Measurements from ENCODE around the gene OBSCN.

DNA sequence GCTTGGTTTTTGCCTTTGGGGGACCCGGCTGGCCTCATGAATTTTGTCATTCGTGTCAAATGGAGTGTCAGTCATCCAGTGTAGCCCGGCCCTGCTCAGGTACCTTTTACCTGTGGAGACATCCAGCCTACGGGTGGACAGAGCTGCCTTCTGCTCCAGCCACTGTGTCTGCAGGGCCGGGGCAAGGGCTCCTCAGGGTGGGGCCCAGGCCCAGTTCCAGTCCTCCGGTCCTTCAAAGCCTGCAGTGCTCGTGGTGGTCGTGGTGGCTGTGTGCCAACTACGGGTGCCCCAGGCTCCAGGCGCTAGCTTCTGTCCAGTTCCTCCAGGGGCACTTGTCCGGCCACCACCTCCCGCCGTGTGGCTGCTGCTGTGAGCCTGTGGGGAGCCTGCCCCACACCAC lies 144.0 kb downstream of the OBSCN start:
- no peak for TF ChIP-seq GATA2 (IDR thresholded peaks at IDR 0.05; ENCODE audit: insufficient read depth, insufficient read length, low read depth, low read length)
- TF ChIP-seq, protein P1, sequence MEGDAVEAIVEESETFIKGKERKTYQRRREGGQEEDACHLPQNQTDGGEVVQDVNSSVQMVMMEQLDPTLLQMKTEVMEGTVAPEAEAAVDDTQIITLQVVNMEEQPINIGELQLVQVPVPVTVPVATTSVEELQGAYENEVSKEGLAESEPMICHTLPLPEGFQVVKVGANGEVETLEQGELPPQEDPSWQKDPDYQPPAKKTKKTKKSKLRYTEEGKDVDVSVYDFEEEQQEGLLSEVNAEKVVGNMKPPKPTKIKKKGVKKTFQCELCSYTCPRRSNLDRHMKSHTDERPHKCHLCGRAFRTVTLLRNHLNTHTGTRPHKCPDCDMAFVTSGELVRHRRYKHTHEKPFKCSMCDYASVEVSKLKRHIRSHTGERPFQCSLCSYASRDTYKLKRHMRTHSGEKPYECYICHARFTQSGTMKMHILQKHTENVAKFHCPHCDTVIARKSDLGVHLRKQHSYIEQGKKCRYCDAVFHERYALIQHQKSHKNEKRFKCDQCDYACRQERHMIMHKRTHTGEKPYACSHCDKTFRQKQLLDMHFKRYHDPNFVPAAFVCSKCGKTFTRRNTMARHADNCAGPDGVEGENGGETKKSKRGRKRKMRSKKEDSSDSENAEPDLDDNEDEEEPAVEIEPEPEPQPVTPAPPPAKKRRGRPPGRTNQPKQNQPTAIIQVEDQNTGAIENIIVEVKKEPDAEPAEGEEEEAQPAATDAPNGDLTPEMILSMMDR (IDR thresholded peaks at IDR 0.05; ENCODE audit: extremely low read depth in 1 of 2, insufficient read depth in 1 of 2, low read depth in 1 of 2, low read length in 2 of 2): no peak
- no peak for TF ChIP-seq POLR2AphosphoS5 (IDR thresholded peaks at IDR 0.05; ENCODE audit: insufficient read depth, low read depth, low read length)
- no peak for TF ChIP-seq EZH2 (IDR thresholded peaks at IDR 0.05; ENCODE audit: borderline replicate concordance, low read depth, low read length, severe bottlenecking)
- no peak for TF ChIP-seq POLR2A (IDR thresholded peaks at IDR 0.05; ENCODE audit: low read depth, low read length)
- TF ChIP-seq JUN (IDR thresholded peaks at IDR 0.05; ENCODE audit: borderline replicate concordance, insufficient read depth, insufficient read length, low read depth): no peak
- no peak for TF ChIP-seq MYC (IDR thresholded peaks at IDR 0.05; ENCODE audit: low read depth, low read length)
- TF ChIP-seq FOS (IDR thresholded peaks at IDR 0.05; ENCODE audit: borderline replicate concordance, insufficient read depth, low read length): no peak
- TF ChIP-seq, protein P2, sequence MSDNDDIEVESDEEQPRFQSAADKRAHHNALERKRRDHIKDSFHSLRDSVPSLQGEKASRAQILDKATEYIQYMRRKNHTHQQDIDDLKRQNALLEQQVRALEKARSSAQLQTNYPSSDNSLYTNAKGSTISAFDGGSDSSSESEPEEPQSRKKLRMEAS (IDR thresholded peaks at IDR 0.05; ENCODE audit: insufficient read depth, insufficient read length): no peak
